CD4-positive, CD25-positive, alpha-beta regulatory T cell (primary cell): ENCODE measurements around the gene VPS52. TPM values are rescaled to one million over a fixed set of nuclear protein-coding genes. Genes with fewer than 3 reads are reported as not detected.
A peak's percentile ranks its signal among the peaks of the same experiment; 100 is the strongest.
"Not testable (repeated sequence)": the region's sequence is repeated elsewhere in the genome, so short reads cannot be mapped to it uniquely, and the experiment has no call there.

Source experiments
- ATAC-seq, 2 donors: fragments of 150-1000 bp; cut with Tn5 transposase; one replicate each; pipeline ENCODE4 v1.10.0; 2021; ENCODE audit warnings: low read depth in 2 of 2, moderate number of reproducible peaks in 2 of 2, moderate library complexity in 1 of 2
- DNase-seq, 3 donors: peaks; one replicate each; pipeline versions ENCODE4 v3.0.0 to v3.0.0-alpha.2; 2012 to 2022; ENCODE audit warnings: mixed read lengths in 1 of 3
- H3K27ac ChIP-seq: one replicate; pipeline ENCODE4 v1.7.0; 2013; ENCODE audit warnings: mild to moderate bottlenecking, low read length; ENCODE audit not compliant: insufficient read depth, poor library complexity, severe bottlenecking
- H3K27me3 ChIP-seq: one replicate; pipeline ENCODE4 v1.7.0; 2013; ENCODE audit warnings: low read length; ENCODE audit not compliant: control insufficient read depth, insufficient read depth
- H3K36me3 ChIP-seq: one replicate; pipeline ENCODE4 v1.7.0; 2013; ENCODE audit warnings: mild to moderate bottlenecking, low read length, moderate library complexity; ENCODE audit not compliant: control insufficient read depth, insufficient read depth
- H3K4me1 ChIP-seq: 2 replicates; pipeline ENCODE4 v1.7.0; 2013; ENCODE audit warnings: mild to moderate bottlenecking, low read length; ENCODE audit not compliant: insufficient read depth, control insufficient read depth, poor library complexity, severe bottlenecking
- H3K4me3 ChIP-seq: one replicate; pipeline ENCODE4 v1.7.0; 2013; ENCODE audit warnings: low read depth, mild to moderate bottlenecking, low read length, moderate library complexity
- H3K9me3 ChIP-seq, 2 experiments: 1 replicate in 1 of 2; 2 replicates in 1 of 2; pipeline ENCODE4 v1.7.0; 2013; ENCODE audit warnings: low read length in 2 of 2, mild to moderate bottlenecking in 1 of 2, moderate library complexity in 1 of 2; ENCODE audit not compliant: control insufficient read depth in 2 of 2
- H3K27ac Mint-ChIP-seq, 3 donors: one replicate each; pipeline ENCODE4 v1.8.0; 2020 to 2022; ENCODE audit warnings: mild to moderate bottlenecking in 3 of 3, mixed read lengths in 3 of 3, moderate library complexity in 2 of 3
- H3K27me3 Mint-ChIP-seq: one replicate; pipeline ENCODE4 v1.8.0; 2022; ENCODE audit warnings: mild to moderate bottlenecking, mixed read lengths
- H3K36me3 Mint-ChIP-seq: one replicate; pipeline ENCODE4 v1.8.0; 2020; ENCODE audit warnings: mixed read lengths
- H3K4me1 Mint-ChIP-seq, 4 donors: one replicate each; pipeline ENCODE4 v1.8.0; 2020 to 2022; ENCODE audit warnings: mixed read lengths in 4 of 4, mild to moderate bottlenecking in 1 of 4
- H3K4me3 Mint-ChIP-seq, 4 donors: one replicate each; pipeline ENCODE4 v1.8.0; 2020 to 2022; ENCODE audit warnings: mild to moderate bottlenecking in 4 of 4, mixed read lengths in 4 of 4, moderate library complexity in 3 of 4
- H3K9me3 Mint-ChIP-seq, 7 donors: one replicate each; pipeline ENCODE4 v1.8.0; 2020 to 2022; ENCODE audit warnings: mixed read lengths in 7 of 7, mild to moderate bottlenecking in 3 of 7, moderate library complexity in 2 of 7
- polyA plus RNA-seq, 4 donors: library from polyadenylated mRNA; unstranded; fragments of 300-500 nt; fragmentation: Illumina TruSeq; gene quantifications; one replicate each; pipeline ENCODE4 v1.2.3, GENCODE V29; 2021
- total RNA-seq: library from RNA; stranded (reverse); gene quantifications from one replicate; pipeline ENCODE4 v1.2.3, GENCODE V29; 2022

The VPS52 gene
- total and polyA plus RNA-seq, 5 donors from 2014 or later, result 12.4 to 70.6 (median 15.1) TPM

DNA sequence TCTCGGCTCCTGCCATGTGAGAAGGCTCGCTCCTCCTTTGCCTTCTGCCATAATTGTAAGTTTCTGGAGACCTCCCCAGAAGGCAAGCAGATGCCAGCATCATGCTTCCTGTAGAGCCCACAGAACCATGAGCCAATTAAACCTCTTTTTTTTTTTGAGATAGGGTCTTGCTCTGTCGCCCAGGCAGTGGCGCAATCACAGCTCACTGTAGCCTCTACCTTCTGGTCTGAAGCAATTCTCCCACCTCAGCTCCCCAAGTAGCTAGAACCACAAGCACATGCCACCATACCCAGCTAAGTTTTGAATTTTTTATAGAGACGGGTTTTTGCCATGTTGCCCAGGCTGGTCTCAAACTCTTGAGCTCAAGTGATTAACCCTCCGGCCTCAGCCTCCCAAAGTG, 34.8 kb downstream of the VPS52 start:
- Histone ChIP-seq H3K4me1 (no peaks in the 10 kb centered on the region), H3K9me3 (no peaks in the 10 kb centered on the region), H3K4me3 (no peak overlapping the region), H3K27me3 (peaks cover 11% of the 10 kb centered on the region), H3K36me3 (no peaks in the 10 kb centered on the region), H3K27ac (no peak overlapping the region)
- no peak for DNase-seq
- H3K9me3 Mint-ChIP-seq, result no peaks in the 10 kb centered on the region
- ATAC-seq, result no peak
- peaks cover 2 to 5% (median 3%) of the 10 kb centered on the region in 4 donors for H3K4me1 Mint-ChIP-seq
- H3K36me3 Mint-ChIP-seq, result no peaks in the 10 kb centered on the region
- no peak overlapping the region for H3K4me3 Mint-ChIP-seq
- peaks cover 31% of the 10 kb centered on the region for H3K27me3 Mint-ChIP-seq
- H3K27ac Mint-ChIP-seq, result no peak overlapping the region

DNA sequence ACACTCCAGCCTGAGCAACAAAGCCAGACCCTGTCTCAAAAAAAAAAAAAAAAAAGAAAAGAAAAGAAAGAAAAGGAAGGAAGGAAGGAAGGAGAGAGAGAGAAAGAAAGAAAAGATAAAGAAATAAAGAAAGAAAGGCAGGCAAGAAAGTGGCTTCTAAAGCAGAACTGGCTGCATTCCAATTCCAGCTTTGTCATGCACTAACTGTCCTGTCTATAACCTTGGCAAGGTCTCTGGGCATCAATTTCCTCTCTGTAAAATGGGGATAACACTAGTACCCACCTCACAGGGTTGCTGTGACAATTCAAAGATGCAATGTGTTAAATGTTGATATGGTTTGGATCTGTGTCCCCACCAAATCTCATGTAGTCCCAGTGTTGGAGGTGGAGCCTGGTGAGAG, 35.3 kb downstream of the VPS52 start:
- no peak for ATAC-seq
- DNase-seq, result no peak
- Mint-ChIP-seq H3K27me3 (peaks cover 33% of the 10 kb centered on the region), H3K9me3 (no peaks in the 10 kb centered on the region), H3K27ac (no peak overlapping the region), H3K36me3 (no peaks in the 10 kb centered on the region), H3K4me3 (no peak overlapping the region), H3K4me1 (peaks cover 0 to 2% (median under 1%) of the 10 kb centered on the region in 4 donors)
- Histone ChIP-seq H3K27ac (no peak overlapping the region), H3K36me3 (no peaks in the 10 kb centered on the region), H3K27me3 (peaks cover 11% of the 10 kb centered on the region), H3K4me3 (no peak overlapping the region), H3K9me3 (no peaks in the 10 kb centered on the region), H3K4me1 (no peaks in the 10 kb centered on the region)

DNA sequence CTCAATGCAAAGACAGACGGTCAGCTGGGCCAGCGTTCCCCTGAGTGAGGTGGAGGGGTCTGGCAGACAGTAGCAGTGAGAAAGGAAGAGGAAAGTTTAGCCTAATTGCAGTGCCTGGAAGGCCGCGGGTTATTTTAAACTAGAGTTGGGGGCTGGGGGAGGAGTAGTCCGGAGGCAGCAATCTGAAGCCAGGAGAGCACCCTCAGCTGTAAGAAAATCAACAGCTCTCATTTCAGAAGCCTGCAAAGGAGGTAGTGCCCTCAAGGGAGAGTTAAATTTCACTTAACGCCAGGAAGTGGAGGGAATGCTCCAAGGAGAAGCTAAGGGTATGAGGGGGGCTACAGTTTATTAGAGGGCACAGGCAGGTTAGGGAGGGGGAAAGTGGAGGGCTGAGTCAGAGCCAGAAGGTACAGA, 36.4 kb downstream of the VPS52 start:
- ATAC-seq, result no peak
- Histone ChIP-seq H3K27me3 (peaks cover 11% of the 10 kb centered on the region), H3K36me3 (no peaks in the 10 kb centered on the region), H3K9me3 (no peaks in the 10 kb centered on the region), H3K4me3 (no peak overlapping the region), H3K4me1 (no peaks in the 10 kb centered on the region), H3K27ac (no peak overlapping the region)
- no peak for DNase-seq
- H3K4me3 Mint-ChIP-seq, result no peak overlapping the region
- peak overlapping the region in 1 of 3 donors; percentile 25 for H3K27ac Mint-ChIP-seq
- H3K36me3 Mint-ChIP-seq, result no peaks in the 10 kb centered on the region
- peaks cover 0 to 2% (median under 1%) of the 10 kb centered on the region in 4 donors for H3K4me1 Mint-ChIP-seq
- no peaks in the 10 kb centered on the region for H3K9me3 Mint-ChIP-seq
- H3K27me3 Mint-ChIP-seq, result peaks cover 36% of the 10 kb centered on the region

DNA sequence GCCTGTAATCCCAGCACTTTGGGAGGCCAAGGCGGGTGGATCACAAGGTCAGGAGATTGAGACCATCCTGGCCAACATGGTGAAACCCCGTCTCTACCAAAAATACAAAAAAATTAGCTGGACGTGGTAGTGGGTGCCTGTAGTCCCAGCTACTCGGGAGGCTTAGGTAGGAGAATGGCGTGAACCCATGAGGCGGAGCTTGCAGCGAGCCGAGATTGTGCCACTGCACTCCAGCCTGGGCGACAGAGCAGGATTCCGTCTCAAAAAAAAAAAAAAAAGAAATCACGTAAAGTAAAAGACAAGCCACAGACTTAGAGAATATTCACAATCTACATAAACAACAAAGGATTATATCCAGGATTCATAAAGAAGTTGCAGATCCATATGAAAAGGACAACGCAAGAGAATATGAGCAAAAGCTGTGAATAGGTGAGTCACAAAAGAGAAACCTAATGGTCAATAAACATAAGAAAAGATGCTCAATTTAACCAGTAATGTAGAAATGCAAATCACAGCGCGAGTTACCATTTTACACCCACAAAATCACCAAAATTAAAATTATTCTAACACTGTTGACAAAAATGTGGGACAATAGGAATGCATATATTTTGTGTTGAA, 45.1 kb downstream of the VPS52 start:
- not testable (repeated sequence) for H3K27ac ChIP-seq, H3K36me3 Mint-ChIP-seq, H3K4me1 ChIP-seq, H3K9me3 ChIP-seq, H3K4me3 ChIP-seq, H3K4me1 Mint-ChIP-seq, H3K4me3 Mint-ChIP-seq, H3K27ac Mint-ChIP-seq, ATAC-seq, H3K36me3 ChIP-seq, DNase-seq, H3K9me3 Mint-ChIP-seq
- peaks cover 16% of the 10 kb centered on the region for H3K27me3 ChIP-seq
- peaks cover 71% of the 10 kb centered on the region for H3K27me3 Mint-ChIP-seq

DNA sequence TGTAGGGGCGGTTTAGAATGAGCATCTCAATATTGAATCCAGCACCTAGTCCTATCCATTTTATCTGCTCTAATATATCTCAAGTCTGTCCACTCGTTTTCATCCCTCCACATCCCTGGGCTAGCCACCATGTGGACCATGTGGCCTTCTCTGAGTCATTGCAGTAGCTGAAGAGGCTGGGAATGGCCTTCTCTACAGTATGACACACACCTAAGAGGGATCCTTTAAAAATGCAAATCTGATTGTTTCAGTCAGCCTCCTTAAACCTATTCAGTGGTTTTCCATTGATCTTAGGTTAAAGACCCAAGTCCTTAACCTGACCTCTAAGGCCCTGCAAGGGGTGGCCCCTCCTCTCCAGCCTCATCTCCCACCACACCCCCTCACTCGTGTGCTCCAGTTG, 54.0 kb downstream of the VPS52 start:
- Mint-ChIP-seq H3K36me3 (no peaks in the 10 kb centered on the region), H3K9me3 (peaks cover 0 to 4% (median 0%) of the 10 kb centered on the region in 7 donors), H3K4me1 (peaks cover 0 to 16% (median 13%) of the 10 kb centered on the region in 4 donors), H3K27ac (no peak overlapping the region), H3K4me3 (peak overlapping the region in 2 of 4 donors; percentile 5 to 33), H3K27me3 (peaks cover 77% of the 10 kb centered on the region)
- ATAC-seq (no peak), DNase-seq (no peak)
- no peaks in the 10 kb centered on the region for H3K9me3 ChIP-seq
- H3K36me3 ChIP-seq, result no peaks in the 10 kb centered on the region
- peaks cover 14% of the 10 kb centered on the region for H3K4me1 ChIP-seq
- no peak overlapping the region for H3K4me3 ChIP-seq
- peaks cover 10% of the 10 kb centered on the region for H3K27me3 ChIP-seq
- H3K27ac ChIP-seq, result no peak overlapping the region

DNA sequence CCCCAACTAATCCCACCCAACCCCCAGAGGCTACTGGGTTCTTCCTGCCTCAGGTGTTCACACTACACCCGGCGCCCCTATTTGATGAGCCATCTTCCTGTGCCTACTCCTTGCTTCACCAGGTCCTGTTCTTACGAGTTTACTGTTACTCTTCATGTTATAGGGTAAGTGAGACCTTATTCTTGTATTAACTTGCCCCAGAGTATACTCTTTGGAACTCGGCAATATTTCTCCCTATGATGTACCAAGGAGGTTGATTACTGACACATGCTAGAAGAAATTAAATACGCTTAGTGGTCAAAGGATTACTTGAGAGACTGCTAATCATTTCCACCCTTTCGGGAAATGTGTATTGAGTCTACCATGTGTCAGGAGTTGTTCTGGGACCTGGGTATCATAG, 54.4 kb downstream of the VPS52 start:
- peaks cover 10% of the 10 kb centered on the region for H3K27me3 ChIP-seq
- peaks cover 0 to 20% (median 16%) of the 10 kb centered on the region in 4 donors for H3K4me1 Mint-ChIP-seq
- H3K27ac Mint-ChIP-seq, result no peak overlapping the region
- peak overlapping the region in 2 of 4 donors; percentile 5 to 28 for H3K4me3 Mint-ChIP-seq
- H3K36me3 ChIP-seq, result peaks cover 1% of the 10 kb centered on the region
- H3K36me3 Mint-ChIP-seq, result peaks cover 4% of the 10 kb centered on the region
- H3K4me1 ChIP-seq, result peaks cover 16% of the 10 kb centered on the region
- H3K9me3 Mint-ChIP-seq, result peaks cover 0 to 7% (median 0%) of the 10 kb centered on the region in 7 donors
- H3K27ac ChIP-seq, result no peak overlapping the region
- ATAC-seq, result no peak
- H3K4me3 ChIP-seq, result no peak overlapping the region
- H3K9me3 ChIP-seq, result no peaks in the 10 kb centered on the region
- peaks cover 77% of the 10 kb centered on the region for H3K27me3 Mint-ChIP-seq
- DNase-seq, result no peak

DNA sequence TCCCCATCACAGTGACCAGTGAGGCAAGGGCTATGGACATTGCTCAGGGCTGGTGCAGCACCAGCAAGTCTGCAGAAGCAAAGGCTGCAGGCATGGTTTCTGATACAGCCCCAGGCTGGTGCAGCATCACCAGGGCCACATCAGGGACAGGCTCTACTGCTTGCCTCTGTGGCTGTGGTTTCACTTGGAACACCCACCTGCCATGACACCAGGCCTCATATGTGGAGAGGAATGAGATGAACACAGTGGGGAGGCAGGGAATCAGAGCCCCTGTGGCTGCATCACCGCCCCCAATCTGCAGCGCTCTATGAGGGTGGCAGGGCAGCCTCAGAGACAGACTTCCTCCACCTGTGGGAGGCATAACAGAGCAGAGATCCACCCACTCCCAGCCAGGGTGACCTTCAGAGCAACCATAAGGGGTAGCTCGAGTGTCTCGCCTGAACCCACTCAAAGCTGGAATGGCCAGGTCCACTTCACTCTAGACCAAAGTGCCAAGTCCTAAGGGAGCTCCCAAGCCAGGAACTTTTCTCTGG, 55.5 kb downstream of the VPS52 start:
- H3K4me3 ChIP-seq, result no peak overlapping the region
- no peak for DNase-seq
- peaks cover 6% of the 10 kb centered on the region for H3K36me3 ChIP-seq
- H3K4me3 Mint-ChIP-seq, result no peak overlapping the region
- H3K4me1 ChIP-seq, result peaks cover 16% of the 10 kb centered on the region
- H3K9me3 Mint-ChIP-seq, result peaks cover 0 to 10% (median 0%) of the 10 kb centered on the region in 7 donors
- no peaks in the 10 kb centered on the region for H3K9me3 ChIP-seq
- no peak overlapping the region for H3K27ac Mint-ChIP-seq
- H3K27me3 Mint-ChIP-seq, result peaks cover 70% of the 10 kb centered on the region
- H3K4me1 Mint-ChIP-seq, result peaks cover 0 to 24% (median 16%) of the 10 kb centered on the region in 4 donors
- H3K27ac ChIP-seq, result no peak overlapping the region
- ATAC-seq, result peak in 1 of 2 donors; percentile 10
- peaks cover 8% of the 10 kb centered on the region for H3K27me3 ChIP-seq
- peaks cover 9% of the 10 kb centered on the region for H3K36me3 Mint-ChIP-seq
